H1 (cell line): ENCODE results near the gene NELFB. TPM values are rescaled to one million over a fixed set of nuclear protein-coding genes. Genes with fewer than 3 reads are reported as not detected.
A peak's percentile ranks its signal among the peaks of the same experiment; 100 is the strongest.
"Not testable (repeated sequence)": the region's sequence is repeated elsewhere in the genome, so short reads cannot be mapped to it uniquely, and the experiment has no call there.

ENCODE experiments used
- CTCF ChIA-PET: fragments of 300-600 bp; sonication (Branson Sonifier 250); formaldehyde crosslinking; loops from one replicate; lab custom pipeline; 2021; ENCODE audit not compliant: partially characterized antibody; lab: Charles Lee
- POLR2A ChIA-PET: fragments of 300-600 bp; sonication (Branson Sonifier 250); formaldehyde crosslinking; loops from one replicate; lab custom pipeline; 2021; ENCODE audit warnings: inconsistent platforms; ENCODE audit not compliant: partially characterized antibody; lab: Charles Lee
- DNase-seq, 2 experiments: peaks; one replicate each; pipeline versions ENCODE4 v3.0.0 to v3.0.0-alpha.2; 2010 to 2022; ENCODE audit warnings: low spot score in 2 of 2, low read depth in 1 of 2, mixed read lengths in 1 of 2
- FAIRE-seq: peaks from 2 replicates; lab custom pipeline; 2011; peaks lifted over from hg19 to GRCh38; lab: Jason Lieb, UNC
- H2AFZ ChIP-seq: 2 replicates; pipeline ENCODE4 v1.8.1; 2012; ENCODE audit warnings: low read length, inconsistent platforms
- H2AK5ac ChIP-seq: 2 replicates; pipeline ENCODE4 v1.6.1; 2013; ENCODE audit warnings: low read depth, low read length
- H2BK120ac ChIP-seq: replicated peaks from 2 replicates; pipeline ENCODE3; 2013; ENCODE audit warnings: low read depth, low read length, inconsistent platforms
- H2BK12ac ChIP-seq: 2 replicates; pipeline ENCODE4 v1.6.1; 2013; ENCODE audit warnings: low read depth, low read length
- H2BK15ac ChIP-seq: 2 replicates; pipeline ENCODE4 v1.6.1; 2013; ENCODE audit warnings: low read length
- H2BK20ac ChIP-seq: 2 replicates; pipeline ENCODE4 v1.6.1; 2013; ENCODE audit warnings: low read length
- H2BK5ac ChIP-seq: 2 replicates; pipeline ENCODE4 v1.6.1; 2013; ENCODE audit warnings: low read depth, low read length
- H3K14ac ChIP-seq: 2 replicates; pipeline ENCODE4 v1.6.1; 2013; ENCODE audit warnings: inconsistent platforms; ENCODE audit not compliant: insufficient read length
- H3K18ac ChIP-seq: 2 replicates; pipeline ENCODE4 v1.6.1; 2013; ENCODE audit warnings: low read length; ENCODE audit errors: extremely low read depth
- H3K23ac ChIP-seq: 2 replicates; pipeline ENCODE4 v1.6.1; 2013; ENCODE audit warnings: inconsistent platforms; ENCODE audit not compliant: insufficient read length
- H3K23me2 ChIP-seq: 2 replicates; pipeline ENCODE4 v1.6.1; 2013; ENCODE audit warnings: low read depth, low read length
- H3K27ac ChIP-seq: 2 replicates; pipeline ENCODE4 v1.6.1; 2011; ENCODE audit warnings: low read depth, low read length, inconsistent platforms
- H3K27me3 ChIP-seq, 4 experiments: replicated peaks in 1 of 4; 1 replicate in 1 of 4; 2 replicates in 3 of 4; pipeline versions ENCODE4 v1.6.1 to v1.8.1; 2011 to 2013; ENCODE audit warnings: low read length in 3 of 4, mild to moderate bottlenecking in 3 of 4, inconsistent platforms in 2 of 4, mixed read lengths in 2 of 4, moderate library complexity in 1 of 4; ENCODE audit not compliant: control insufficient read depth in 3 of 4, insufficient read depth in 3 of 4; ENCODE audit errors: extremely low read depth in 1 of 4
- H3K36me3 ChIP-seq, 4 experiments: 2 replicates each; pipeline versions ENCODE4 v1.6.1 to v1.8.1; 2011 to 2013; ENCODE audit warnings: mild to moderate bottlenecking in 4 of 4, low read length in 3 of 4, moderate library complexity in 2 of 4, control low read depth in 1 of 4, inconsistent platforms in 1 of 4; ENCODE audit not compliant: insufficient read depth in 4 of 4, control insufficient read depth in 2 of 4
- H3K4ac ChIP-seq: replicated peaks from 2 replicates; pipeline ENCODE3; 2013; ENCODE audit warnings: low read length, low read depth, mixed read lengths, inconsistent platforms; ENCODE audit not compliant: insufficient read length
- H3K4me1 ChIP-seq, 4 experiments: replicated peaks in 1 of 4; 1 replicate in 1 of 4; 2 replicates in 3 of 4; pipeline versions ENCODE4 v1.6.1 to v1.8.1; 2011 to 2013; ENCODE audit warnings: low read length in 3 of 4, inconsistent platforms in 2 of 4, mixed read lengths in 1 of 4; ENCODE audit not compliant: insufficient read depth in 4 of 4, control insufficient read depth in 3 of 4
- H3K4me2 ChIP-seq, 2 experiments: 2 replicates each; pipeline versions ENCODE4 v1.6.1 to v1.8.1; 2011 to 2013; ENCODE audit warnings: low read depth in 2 of 2, low read length in 2 of 2, control low read depth in 1 of 2, inconsistent platforms in 1 of 2, mild to moderate bottlenecking in 1 of 2; ENCODE audit not compliant: insufficient read depth in 1 of 2
- H3K4me3 ChIP-seq, 4 experiments: fragments of 200-600, 300-600 bp in 1 of 4; sonication (generic), shearing (Covaris generic), sonication (Bioruptor Twin) in 1 of 4; 2 replicates each; pipeline versions ENCODE4 v1.5.1 to v1.8.1; 2011 to 2016; ENCODE audit warnings: low read length in 4 of 4, low read depth in 3 of 4, control low read depth in 2 of 4, inconsistent platforms in 2 of 4, mild to moderate bottlenecking in 2 of 4, mixed read lengths in 1 of 4, moderate library complexity in 1 of 4; ENCODE audit not compliant: insufficient read depth in 2 of 4; ENCODE audit errors: extremely low read depth in 1 of 4
- H3K56ac ChIP-seq: replicated peaks from 2 replicates; pipeline ENCODE3; 2013; ENCODE audit warnings: low read depth, mild to moderate bottlenecking, mixed read lengths, low read length, inconsistent platforms; ENCODE audit not compliant: insufficient read length
- H3K79me1 ChIP-seq: 2 replicates; pipeline ENCODE4 v1.6.1; 2013; ENCODE audit warnings: low read depth, low read length, control low read depth
- H3K79me2 ChIP-seq, 2 experiments: 2 replicates each; pipeline versions ENCODE4 v1.6.1 to v1.8.1; 2012 to 2013; ENCODE audit warnings: low read length in 2 of 2, mild to moderate bottlenecking in 2 of 2, inconsistent platforms in 1 of 2; ENCODE audit not compliant: insufficient read depth in 2 of 2, control insufficient read depth in 1 of 2
- H3K9ac ChIP-seq, 4 experiments: replicated peaks in 1 of 4; 1 replicate in 1 of 4; 2 replicates in 3 of 4; pipeline versions ENCODE4 v1.6.1 to v1.8.1; 2011 to 2013; ENCODE audit warnings: low read depth in 3 of 4, low read length in 3 of 4, control low read depth in 2 of 4, mild to moderate bottlenecking in 2 of 4, moderate library complexity in 2 of 4, inconsistent platforms in 1 of 4; ENCODE audit errors: extremely low read depth in 1 of 4
- H3K9me3 ChIP-seq, 2 experiments: 2 replicates each; pipeline versions ENCODE4 v1.6.1 to v1.8.1; 2012 to 2013; ENCODE audit warnings: mild to moderate bottlenecking in 2 of 2, moderate library complexity in 2 of 2, control low read depth in 1 of 2, inconsistent platforms in 1 of 2, low read depth in 1 of 2, low read length in 1 of 2, mixed read lengths in 1 of 2; ENCODE audit not compliant: insufficient read depth in 2 of 2
- H4K20me1 ChIP-seq, 2 experiments: replicated peaks in 1 of 2; 2 replicates each; pipeline versions ENCODE3 to v1.8.1; 2011 to 2013; ENCODE audit warnings: inconsistent platforms in 2 of 2, low read length in 2 of 2, mild to moderate bottlenecking in 1 of 2; ENCODE audit not compliant: insufficient read depth in 2 of 2, control insufficient read depth in 1 of 2
- H4K5ac ChIP-seq: 2 replicates; pipeline ENCODE4 v1.6.1; 2013; ENCODE audit warnings: low read length, low read depth, mixed read lengths, inconsistent platforms; ENCODE audit not compliant: insufficient read length
- H4K8ac ChIP-seq: 2 replicates; pipeline ENCODE4 v1.8.0; 2013; ENCODE audit warnings: mild to moderate bottlenecking, moderate library complexity, low read length, inconsistent platforms; ENCODE audit not compliant: insufficient read depth; ENCODE audit errors: extremely low read depth
- H4K91ac ChIP-seq: replicated peaks from 2 replicates; pipeline ENCODE3; 2013; ENCODE audit warnings: low read length, mixed read lengths, inconsistent platforms; ENCODE audit not compliant: insufficient read length
- NRF1 ChIP-seq: IDR thresholded peaks from 2 replicates; pipeline ENCODE4 v1.6.1; 2011; ENCODE audit warnings: mild to moderate bottlenecking, low read depth, low read length, improper control_type of control experiment
- POU5F1 ChIP-seq: IDR thresholded peaks from 2 replicates; pipeline ENCODE4 v1.6.1; 2011; ENCODE audit warnings: low read depth, mild to moderate bottlenecking, low read length, moderate library complexity
- WGBS, 2 experiments: shearing (Covaris generic) in 1 of 2; methylation state at CpG; one replicate each; pipeline versions ENCODE4 v1.1.6 to v1.1.7; 2013 to 2015; ENCODE audit warnings: low lambda C conversion rate in 2 of 2, mixed read lengths in 2 of 2, inconsistent platforms in 1 of 2, low coverage in 1 of 2, missing lambda C conversion rate in 1 of 2; ENCODE audit not compliant: insufficient replicate concordance in 2 of 2, insufficient coverage in 1 of 2, insufficient read length in 1 of 2; ENCODE audit errors: extremely low coverage in 1 of 2, missing lambda C conversion rate in 1 of 2; 5-methylcytosine and 5-hydroxymethylcytosine counted together
- polyA plus RNA-seq, 7 experiments: library from polyadenylated mRNA; depleted of rRNA in 3 of 7; stranded (reverse) in 5 of 7; unstranded in 2 of 7; fragments of >200 nt in 5 of 7; fragments of 200-250 nt in 2 of 7; gene quantifications; 1 replicate in 5 of 7; 2 replicates in 1 of 7; 4 replicates in 1 of 7; pipeline versions ENCODE4 v1.2.1 to v1.2.3, GENCODE V29; 2011 to 2013; ENCODE audit warnings: missing spikeins in 2 of 7, mixed read lengths in 2 of 7
- total RNA-seq: library from RNA; stranded (reverse); fragmentation: NEBNext Ultra II Directional; extraction: Animal tissue kit (Norgen Biotek cat#: 25700); gene quantifications from 2 replicates; pipeline ENCODE4 v1.2.1, GENCODE V29; 2021

NELFB gene
- total and polyA plus RNA-seq, 2 of the 8 experiments (the other 6 are each of a cell fraction or from before 2014, with no cell fraction given): 57.6 to 78.0 TPM

DNA sequence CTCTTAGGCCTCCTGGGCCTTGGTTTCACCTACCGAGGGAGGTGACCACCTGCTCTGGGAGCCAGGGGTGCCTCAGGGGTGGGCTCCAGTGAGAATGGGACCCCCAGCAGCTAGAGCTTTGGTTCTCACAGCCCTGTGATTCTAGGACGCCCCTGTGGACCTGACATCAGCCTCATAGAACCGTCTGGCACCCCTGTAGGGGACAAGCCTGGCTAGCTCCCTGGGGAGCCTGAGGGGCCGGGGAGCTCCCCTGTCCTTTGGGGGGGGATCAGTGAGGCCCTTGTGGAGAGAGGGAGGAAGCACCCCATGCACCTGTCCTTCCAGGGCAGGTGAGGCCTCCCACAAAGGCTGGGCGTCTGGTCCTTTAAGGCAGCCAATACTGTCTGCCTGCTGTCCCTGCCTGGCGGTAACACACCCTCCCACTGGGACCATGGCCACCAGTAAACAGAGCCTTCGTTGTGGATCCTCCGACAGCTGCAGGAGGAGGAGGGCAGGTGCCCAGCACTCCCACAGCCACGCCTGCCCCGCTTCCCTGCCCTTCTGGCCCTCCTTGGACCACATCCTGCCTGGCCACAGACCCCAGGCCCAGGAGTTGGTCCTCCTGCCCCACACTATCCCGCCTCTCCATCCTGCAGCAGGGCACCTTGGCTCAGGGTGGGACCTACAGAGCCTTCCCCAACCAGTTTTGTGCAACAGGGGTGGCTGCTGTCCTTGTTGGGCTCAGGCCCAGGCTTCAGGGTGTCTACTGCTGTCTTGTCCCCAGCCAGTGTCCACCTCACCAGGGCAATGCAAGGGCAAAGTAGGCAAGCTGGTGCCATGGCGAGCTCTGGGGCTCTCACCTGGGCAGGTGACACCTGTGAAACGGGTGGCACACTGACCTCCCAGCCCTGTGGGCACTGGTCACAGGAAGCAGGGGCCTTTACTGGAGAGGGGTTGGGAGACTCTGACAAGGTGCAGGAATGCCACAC is 17.1 kb upstream of the NELFB start (continued):
- TF ChIP-seq NRF1 (no peak), POU5F1 (no peak)
- TF ChIP-seq, all 59 proteins: peak for 0

DNA sequence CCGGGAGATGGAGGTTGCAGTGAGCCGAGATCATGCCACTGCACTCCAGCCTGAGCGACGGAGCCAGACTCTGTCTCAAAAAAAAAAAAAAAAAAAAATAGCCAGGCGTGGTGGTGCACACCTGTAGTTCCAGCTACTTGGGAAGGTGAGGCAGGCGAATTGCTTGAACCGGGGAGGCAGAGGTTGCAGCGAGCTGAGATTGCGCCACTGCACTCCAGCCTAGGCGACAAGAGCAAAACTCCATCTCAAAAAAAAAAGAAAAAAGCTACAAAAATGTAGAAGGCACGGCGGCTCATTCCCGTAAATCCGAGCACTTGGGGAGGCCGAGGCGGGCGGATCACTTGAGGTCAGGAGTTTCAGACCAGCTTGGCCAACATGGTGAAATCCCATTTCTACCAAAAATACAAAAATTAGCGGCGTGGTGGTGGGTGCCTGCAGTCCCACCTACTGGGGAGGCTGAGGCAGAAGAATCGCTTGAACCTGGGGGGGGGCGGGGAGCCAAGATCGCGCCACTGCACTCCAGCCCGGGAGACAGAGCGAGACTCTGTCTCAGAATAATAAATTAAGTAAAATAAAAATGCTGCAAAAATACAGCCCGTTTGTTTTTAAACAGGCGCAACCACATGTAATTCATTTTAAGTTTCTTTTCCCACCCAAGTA is 15.5 kb upstream of the NELFB start:
- peaks cover 6 to 18% (median 15%) of the 10 kb centered on the region in 4 experiments; a peak in 7 of 8 replicates for H3K36me3 ChIP-seq
- H2BK15ac ChIP-seq, FAIRE-seq, H3K14ac ChIP-seq, H2AFZ ChIP-seq, H3K27me3 ChIP-seq, H2BK120ac ChIP-seq, H4K91ac ChIP-seq, DNase-seq, H3K23ac ChIP-seq, H3K79me1 ChIP-seq, H3K9me3 ChIP-seq, H3K18ac ChIP-seq, H4K5ac ChIP-seq, H2AK5ac ChIP-seq, H4K8ac ChIP-seq, H3K23me2 ChIP-seq, H2BK20ac ChIP-seq, H3K27ac ChIP-seq, H2BK12ac ChIP-seq, H2BK5ac ChIP-seq, H3K4ac ChIP-seq: not testable (repeated sequence)
- peak overlapping the region; percentile 77 for H3K56ac ChIP-seq
- H4K20me1 ChIP-seq: peaks cover 22 to 23% of the 10 kb centered on the region in 2 experiments
- peak overlapping the region; percentile 49 to 75 for H3K4me2 ChIP-seq
- ChIA-PET CTCF (interaction anchor here (0.6 to 9.1 kb wide), 9 partner anchors 14 to 101 kb away, joined by 3 to 113 read pairs (median 4); partner anchors contain the start of genes CYSRT1, RNF208 and RNF224), POLR2A (interaction anchor here (0.6 to 69.9 kb wide), 12 partner anchors 5 to 215 kb away, joined by 3 to 1462 read pairs (median 5); partner anchors contain the start of genes CYSRT1, LRRC26, NDOR1 and NELFB)
- peak overlapping the region; percentile 64 to 83 (median 70) for H3K4me3 ChIP-seq
- WGBS, 2 experiments: 39% methylated on average over 17 of the region's 27 CpGs; no CpG with 5 or more reads in 1 of the 2 experiments
- H3K4me1 ChIP-seq: peaks cover 0 to 25% (median 17%) of the 10 kb centered on the region in 4 experiments; a peak in 6 of 7 replicates
- H3K9ac ChIP-seq: peak overlapping the region in 2 of 4 experiments; percentile 56 to 59; a peak in 2 of 7 replicates
- H3K79me2 ChIP-seq: peaks cover 0 to 20% of the 10 kb centered on the region in 2 experiments; a peak in 2 of 4 replicates
